HepG2 (cell line): ENCODE results near the gene NAIF1. TPM values are rescaled to one million over a fixed set of nuclear protein-coding genes. Genes with fewer than 3 reads are reported as not detected.

ENCODE experiments used
- ASH2L ChIP-seq: fragments of 300-600, 200-600 bp; sonication (generic); IDR thresholded peaks from 2 replicates; pipeline ENCODE4 v1.7.0; 2017; ENCODE audit warnings: low read depth, mild to moderate bottlenecking, moderate library complexity, mixed read lengths, low read length; ENCODE audit not compliant: insufficient read length
- CHCHD3 ChIP-seq: sonication (generic); formaldehyde crosslinking; IDR thresholded peaks from 2 replicates; pipeline ENCODE4 v1.8.0; 2022; ENCODE audit warnings: mild to moderate bottlenecking, missing genetic modification reagents, moderate library complexity
- EZH2 ChIP-seq: conservative IDR thresholded peaks from 2 replicates; pipeline ENCODE4 v1.6.1; 2012; ENCODE audit warnings: mild to moderate bottlenecking, low read depth, low read length, moderate library complexity
- MED1 ChIP-seq: sonication (generic); formaldehyde crosslinking; IDR thresholded peaks from 2 replicates; pipeline ENCODE4 v1.4.0; 2020; ENCODE audit warnings: missing genetic modification reagents
- NCOR1 ChIP-seq: fragments of 200-600 bp; sonication (generic); IDR thresholded peaks from 2 replicates; pipeline ENCODE4 v1.7.0; 2017; ENCODE audit warnings: antibody characterized with exemption, low read length, borderline replicate concordance
- POGZ ChIP-seq: sonication (generic); formaldehyde crosslinking; IDR thresholded peaks from 2 replicates; pipeline ENCODE4 v1.4.0; 2020; ENCODE audit warnings: mild to moderate bottlenecking, missing genetic modification reagents
- RARA ChIP-seq: IDR thresholded peaks from 2 replicates; pipeline ENCODE4 v1.6.1; 2016; ENCODE audit warnings: missing genetic modification reagents, missing compliant biosample characterization
- YY1 ChIP-seq: IDR thresholded peaks from 2 replicates; pipeline ENCODE4 v1.6.1; 2011; ENCODE audit warnings: low read length, low read depth, moderate library complexity, mild to moderate bottlenecking; ENCODE audit not compliant: insufficient read depth, insufficient replicate concordance
- ZMYM3 ChIP-seq: sonication (generic); formaldehyde crosslinking; IDR thresholded peaks from 2 replicates; pipeline ENCODE4 v1.5.1; 2020; ENCODE audit warnings: mild to moderate bottlenecking, missing genetic modification reagents
- ZNF17 ChIP-seq: sonication (generic); formaldehyde crosslinking; IDR thresholded peaks from 2 replicates; pipeline ENCODE4 v1.5.0; 2020; ENCODE audit warnings: mild to moderate bottlenecking, missing genetic modification reagents
- ZNF230 ChIP-seq: sonication (generic); formaldehyde crosslinking; IDR thresholded peaks from 2 replicates; pipeline ENCODE4 v1.4.0; 2020; ENCODE audit warnings: mild to moderate bottlenecking, missing genetic modification reagents
- ZNF331 ChIP-seq: sonication (generic); formaldehyde crosslinking; IDR thresholded peaks from 2 replicates; pipeline ENCODE4 v1.4.0; 2020; ENCODE audit warnings: missing genetic modification reagents
- ZNF333 ChIP-seq: sonication (generic); formaldehyde crosslinking; IDR thresholded peaks from 2 replicates; pipeline ENCODE4 v1.4.0; 2020; ENCODE audit warnings: mild to moderate bottlenecking, missing genetic modification reagents, borderline replicate concordance
- ZNF546 ChIP-seq: sonication (generic); formaldehyde crosslinking; conservative IDR thresholded peaks from 2 replicates; pipeline ENCODE4 v1.8.1; 2023; ENCODE audit warnings: mild to moderate bottlenecking, missing genetic modification reagents
- ZNF550 ChIP-seq: sonication (generic); formaldehyde crosslinking; IDR thresholded peaks from 2 replicates; pipeline ENCODE4 v1.4.0; 2020; ENCODE audit warnings: mild to moderate bottlenecking, missing genetic modification reagents, borderline replicate concordance
- ZNF557 ChIP-seq: sonication (generic); formaldehyde crosslinking; IDR thresholded peaks from 2 replicates; pipeline ENCODE4 v1.4.0; 2020; ENCODE audit warnings: missing genetic modification reagents
- ZNF567 ChIP-seq: sonication (generic); formaldehyde crosslinking; IDR thresholded peaks from 2 replicates; pipeline ENCODE4 v1.8.1; 2023; ENCODE audit warnings: mild to moderate bottlenecking, missing genetic modification reagents, borderline replicate concordance
- polyA plus RNA-seq, 8 experiments: library from polyadenylated mRNA; depleted of rRNA in 3 of 8; stranded (reverse) in 7 of 8; unstranded in 1 of 8; fragments of >200 nt; fragmentation: Illumina TruSeq in 4 of 8; extraction: Trizol in 4 of 8; gene quantifications; 2 replicates each; pipeline versions ENCODE4 v1.2.1 to v1.2.3, GENCODE V29; 2011 to 2016; ENCODE audit warnings: low read depth in 4 of 8, missing spikeins in 1 of 8, mixed read lengths in 1 of 8; ENCODE audit not compliant: insufficient read depth in 1 of 8
- total RNA-seq, 5 experiments: library from RNA; depleted of rRNA; stranded (reverse); fragments of >200 nt; fragmentation: Illumina TruSeq; extraction: Trizol; gene quantifications; 2 replicates each; pipeline ENCODE4 v1.2.3, GENCODE V29; 2016; ENCODE audit warnings: low read depth in 1 of 5
- TF ChIP-seq, protein P1 (sequence below): sonication (generic); formaldehyde crosslinking; IDR thresholded peaks from 2 replicates; pipeline ENCODE4 v1.4.0; 2020; ENCODE audit warnings: missing genetic modification reagents
- TF ChIP-seq, protein P2 (sequence below): sonication (generic); formaldehyde crosslinking; IDR thresholded peaks from 2 replicates; pipeline ENCODE4 v1.4.0; 2020; ENCODE audit warnings: missing genetic modification reagents
- TF ChIP-seq, protein P3 (sequence below): sonication (generic); formaldehyde crosslinking; IDR thresholded peaks from 2 replicates; pipeline ENCODE4 v1.4.0; 2020; ENCODE audit warnings: missing genetic modification reagents, borderline replicate concordance

The NAIF1 gene
- total and polyA plus RNA-seq, 2 of the 13 experiments (the other 11 are each of a cell fraction or from before 2014, with no cell fraction given) = 6.0 to 6.9 TPM

- TF ChIP-seq, protein P1, sequence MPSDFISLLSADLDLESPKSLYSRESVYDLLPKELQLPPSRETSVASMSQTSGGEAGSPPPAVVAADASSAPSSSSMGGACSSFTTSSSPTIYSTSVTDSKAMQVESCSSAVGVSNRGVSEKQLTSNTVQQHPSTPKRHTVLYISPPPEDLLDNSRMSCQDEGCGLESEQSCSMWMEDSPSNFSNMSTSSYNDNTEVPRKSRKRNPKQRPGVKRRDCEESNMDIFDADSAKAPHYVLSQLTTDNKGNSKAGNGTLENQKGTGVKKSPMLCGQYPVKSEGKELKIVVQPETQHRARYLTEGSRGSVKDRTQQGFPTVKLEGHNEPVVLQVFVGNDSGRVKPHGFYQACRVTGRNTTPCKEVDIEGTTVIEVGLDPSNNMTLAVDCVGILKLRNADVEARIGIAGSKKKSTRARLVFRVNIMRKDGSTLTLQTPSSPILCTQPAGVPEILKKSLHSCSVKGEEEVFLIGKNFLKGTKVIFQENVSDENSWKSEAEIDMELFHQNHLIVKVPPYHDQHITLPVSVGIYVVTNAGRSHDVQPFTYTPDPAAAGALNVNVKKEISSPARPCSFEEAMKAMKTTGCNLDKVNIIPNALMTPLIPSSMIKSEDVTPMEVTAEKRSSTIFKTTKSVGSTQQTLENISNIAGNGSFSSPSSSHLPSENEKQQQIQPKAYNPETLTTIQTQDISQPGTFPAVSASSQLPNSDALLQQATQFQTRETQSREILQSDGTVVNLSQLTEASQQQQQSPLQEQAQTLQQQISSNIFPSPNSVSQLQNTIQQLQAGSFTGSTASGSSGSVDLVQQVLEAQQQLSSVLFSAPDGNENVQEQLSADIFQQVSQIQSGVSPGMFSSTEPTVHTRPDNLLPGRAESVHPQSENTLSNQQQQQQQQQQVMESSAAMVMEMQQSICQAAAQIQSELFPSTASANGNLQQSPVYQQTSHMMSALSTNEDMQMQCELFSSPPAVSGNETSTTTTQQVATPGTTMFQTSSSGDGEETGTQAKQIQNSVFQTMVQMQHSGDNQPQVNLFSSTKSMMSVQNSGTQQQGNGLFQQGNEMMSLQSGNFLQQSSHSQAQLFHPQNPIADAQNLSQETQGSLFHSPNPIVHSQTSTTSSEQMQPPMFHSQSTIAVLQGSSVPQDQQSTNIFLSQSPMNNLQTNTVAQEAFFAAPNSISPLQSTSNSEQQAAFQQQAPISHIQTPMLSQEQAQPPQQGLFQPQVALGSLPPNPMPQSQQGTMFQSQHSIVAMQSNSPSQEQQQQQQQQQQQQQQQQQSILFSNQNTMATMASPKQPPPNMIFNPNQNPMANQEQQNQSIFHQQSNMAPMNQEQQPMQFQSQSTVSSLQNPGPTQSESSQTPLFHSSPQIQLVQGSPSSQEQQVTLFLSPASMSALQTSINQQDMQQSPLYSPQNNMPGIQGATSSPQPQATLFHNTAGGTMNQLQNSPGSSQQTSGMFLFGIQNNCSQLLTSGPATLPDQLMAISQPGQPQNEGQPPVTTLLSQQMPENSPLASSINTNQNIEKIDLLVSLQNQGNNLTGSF (CRISPR knock-in tag) = no peak
- TF ChIP-seq ZNF550 (CRISPR knock-in tag) (no peak), ZNF230 (CRISPR knock-in tag) (no peak), ASH2L (no peak), ZNF557 (no peak), EZH2 (no peak), CHCHD3 (CRISPR knock-in tag) (no peak), POGZ (peak; percentile 55; the same call in 1 of the 2 replicates), ZNF546 (CRISPR knock-in tag) (no peak), ZNF331 (CRISPR knock-in tag) (0 out of 2 replicates have a peak, but pooled peaks have one; percentile 37), ZNF333 (CRISPR knock-in tag) (no peak), RARA (CRISPR knock-in tag) (peak; percentile 70), YY1 (peak; percentile 26), ZNF567 (CRISPR knock-in tag) (peak; percentile 69; the same call in 1 of the 2 replicates), ZMYM3 (CRISPR knock-in tag) (peak; percentile 84), ZNF17 (CRISPR knock-in tag) (no peak), MED1 (CRISPR knock-in tag) (peak; percentile 58; the same call in 1 of the 2 replicates), NCOR1 (no peak)
- TF ChIP-seq, protein P2, sequence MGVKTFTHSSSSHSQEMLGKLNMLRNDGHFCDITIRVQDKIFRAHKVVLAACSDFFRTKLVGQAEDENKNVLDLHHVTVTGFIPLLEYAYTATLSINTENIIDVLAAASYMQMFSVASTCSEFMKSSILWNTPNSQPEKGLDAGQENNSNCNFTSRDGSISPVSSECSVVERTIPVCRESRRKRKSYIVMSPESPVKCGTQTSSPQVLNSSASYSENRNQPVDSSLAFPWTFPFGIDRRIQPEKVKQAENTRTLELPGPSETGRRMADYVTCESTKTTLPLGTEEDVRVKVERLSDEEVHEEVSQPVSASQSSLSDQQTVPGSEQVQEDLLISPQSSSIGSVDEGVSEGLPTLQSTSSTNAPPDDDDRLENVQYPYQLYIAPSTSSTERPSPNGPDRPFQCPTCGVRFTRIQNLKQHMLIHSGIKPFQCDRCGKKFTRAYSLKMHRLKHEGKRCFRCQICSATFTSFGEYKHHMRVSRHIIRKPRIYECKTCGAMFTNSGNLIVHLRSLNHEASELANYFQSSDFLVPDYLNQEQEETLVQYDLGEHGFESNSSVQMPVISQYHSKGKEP (CRISPR knock-in tag) = no peak
- TF ChIP-seq, protein P3, sequence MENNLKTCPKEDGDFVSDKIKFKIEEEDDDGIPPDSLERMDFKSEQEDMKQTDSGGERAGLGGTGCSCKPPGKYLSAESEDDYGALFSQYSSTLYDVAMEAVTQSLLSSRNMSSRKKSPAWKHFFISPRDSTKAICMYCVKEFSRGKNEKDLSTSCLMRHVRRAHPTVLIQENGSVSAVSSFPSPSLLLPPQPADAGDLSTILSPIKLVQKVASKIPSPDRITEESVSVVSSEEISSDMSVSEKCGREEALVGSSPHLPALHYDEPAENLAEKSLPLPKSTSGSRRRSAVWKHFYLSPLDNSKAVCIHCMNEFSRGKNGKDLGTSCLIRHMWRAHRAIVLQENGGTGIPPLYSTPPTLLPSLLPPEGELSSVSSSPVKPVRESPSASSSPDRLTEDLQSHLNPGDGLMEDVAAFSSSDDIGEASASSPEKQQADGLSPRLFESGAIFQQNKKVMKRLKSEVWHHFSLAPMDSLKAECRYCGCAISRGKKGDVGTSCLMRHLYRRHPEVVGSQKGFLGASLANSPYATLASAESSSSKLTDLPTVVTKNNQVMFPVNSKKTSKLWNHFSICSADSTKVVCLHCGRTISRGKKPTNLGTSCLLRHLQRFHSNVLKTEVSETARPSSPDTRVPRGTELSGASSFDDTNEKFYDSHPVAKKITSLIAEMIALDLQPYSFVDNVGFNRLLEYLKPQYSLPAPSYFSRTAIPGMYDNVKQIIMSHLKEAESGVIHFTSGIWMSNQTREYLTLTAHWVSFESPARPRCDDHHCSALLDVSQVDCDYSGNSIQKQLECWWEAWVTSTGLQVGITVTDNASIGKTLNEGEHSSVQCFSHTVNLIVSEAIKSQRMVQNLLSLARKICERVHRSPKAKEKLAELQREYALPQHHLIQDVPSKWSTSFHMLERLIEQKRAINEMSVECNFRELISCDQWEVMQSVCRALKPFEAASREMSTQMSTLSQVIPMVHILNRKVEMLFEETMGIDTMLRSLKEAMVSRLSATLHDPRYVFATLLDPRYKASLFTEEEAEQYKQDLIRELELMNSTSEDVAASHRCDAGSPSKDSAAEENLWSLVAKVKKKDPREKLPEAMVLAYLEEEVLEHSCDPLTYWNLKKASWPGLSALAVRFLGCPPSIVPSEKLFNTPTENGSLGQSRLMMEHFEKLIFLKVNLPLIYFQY (CRISPR knock-in tag) = no peak
Measured at GRCh38 chr9:128043467-128043868, 23.7 kb downstream of the NAIF1 start (continued).
